Measurements from ENCODE around the gene HSPA6. TPM values are rescaled to one million over a fixed set of nuclear protein-coding genes. Genes with fewer than 3 reads are reported as not detected.

HSPA6 gene
- total and polyA plus RNA-seq, 4 donors = 0.44 to 3.1 (median 1.5) TPM

- TF ChIP-seq CTCF (IDR thresholded peaks at IDR 0.05; ENCODE audit: low read depth, low read length, missing input control) (no peak), REST (IDR thresholded peaks at IDR 0.05) (no peak)
- no peak for DNase-seq (ENCODE audit: low spot score)
- Histone ChIP-seq H3K9ac (ENCODE audit: low read depth in 1 of 2, low read length in 2 of 2) (no peak overlapping the region), H3K4me1 (ENCODE audit: control insufficient read depth in 4 of 4, insufficient read depth in 4 of 4, low read length in 3 of 4) (no peaks in the 10 kb centered on the region), H3K27me3 (ENCODE audit: control insufficient read depth in 4 of 4, insufficient read depth in 4 of 4, low read length in 3 of 4) (peaks cover 0 to 6% (median 2%) of the 10 kb centered on the region in 4 donors), H3K9me3 (ENCODE audit: control insufficient read depth in 4 of 4, low read length in 3 of 4) (no peaks in the 10 kb centered on the region), H3K36me3 (ENCODE audit: control insufficient read depth in 4 of 4, insufficient read depth in 3 of 4, low read depth in 1 of 4, low read length in 3 of 4) (no peaks in the 10 kb centered on the region), H3K27ac (ENCODE audit: low read depth in 1 of 2, low read length in 2 of 2) (no peak overlapping the region), H3K4me3 (ENCODE audit: low read depth in 1 of 3, low read length in 3 of 3) (no peak overlapping the region)
- WGBS = 76% methylated on average over 20 of the region's 20 CpGs
Measured at GRCh38 chr1:161480381-161481035, 43.8 kb upstream of the HSPA6 start.

GRCh38 chr1:161481624-161482392 is 42.5 kb upstream of the HSPA6 start:
- Histone ChIP-seq H3K36me3 (ENCODE audit: control insufficient read depth in 4 of 4, insufficient read depth in 3 of 4, low read depth in 1 of 4, low read length in 3 of 4) (no peaks in the 10 kb centered on the region), H3K9me3 (ENCODE audit: control insufficient read depth in 4 of 4, low read length in 3 of 4) (no peaks in the 10 kb centered on the region), H3K27me3 (ENCODE audit: control insufficient read depth in 4 of 4, insufficient read depth in 4 of 4, low read length in 3 of 4) (peaks cover 0 to 6% (median 2%) of the 10 kb centered on the region in 4 donors), H3K4me3 (ENCODE audit: low read depth in 1 of 3, low read length in 3 of 3) (no peak overlapping the region), H3K9ac (ENCODE audit: low read depth in 1 of 2, low read length in 2 of 2) (no peak overlapping the region), H3K4me1 (ENCODE audit: control insufficient read depth in 4 of 4, insufficient read depth in 4 of 4, low read length in 3 of 4) (no peaks in the 10 kb centered on the region), H3K27ac (ENCODE audit: low read depth in 1 of 2, low read length in 2 of 2) (no peak overlapping the region)
- WGBS = 70% methylated on average over 13 of the region's 13 CpGs
- no peak for TF ChIP-seq NR2F2 (IDR thresholded peaks at IDR 0.05)
- TF ChIP-seq TAF1 (conservative IDR thresholded peaks at IDR 0.05) = no peak
- TF ChIP-seq JUND (IDR thresholded peaks at IDR 0.05) = no peak
- TF ChIP-seq CTCF (IDR thresholded peaks at IDR 0.05; ENCODE audit: low read depth, low read length, missing input control) = no peak
- TF ChIP-seq FOXA1 (IDR thresholded peaks at IDR 0.05) = no peak
- TF ChIP-seq EGR1 (IDR thresholded peaks at IDR 0.05; ENCODE audit: low read depth in 2 of 2) = no peak
- TF ChIP-seq REST (IDR thresholded peaks at IDR 0.05) = no peak
- no peak for TF ChIP-seq YY1 (IDR thresholded peaks at IDR 0.05)
- no peak for DNase-seq (ENCODE audit: low spot score)

Data from liver (tissue), 9 donors.